Central memory CD8-positive, alpha-beta T cell (primary cell): Measurements from ENCODE around the gene RGS3.
"Not testable (repeated sequence)": the region's sequence is repeated elsewhere in the genome, so short reads cannot be mapped to it uniquely, and the experiment has no call there.

ENCODE experiments used
- ATAC-seq: fragments of 150-1000 bp; cut with Tn5 transposase; replicated peaks from 2 replicates; pipeline ENCODE4 v1.10.0; 2022; ENCODE audit warnings: mild to moderate bottlenecking, moderate FRiP score, moderate number of reproducible peaks; ENCODE audit not compliant: poor library complexity, severe bottlenecking; ENCODE audit errors: extremely low read depth
- DNase-seq, 2 donors: peaks; one replicate each; pipeline ENCODE4 v3.0.0; 2021; ENCODE audit warnings: low spot score in 2 of 2
- H3K27ac Mint-ChIP-seq: one replicate; pipeline ENCODE4 v1.8.0; 2022; ENCODE audit warnings: low read depth, mild to moderate bottlenecking, moderate library complexity, mixed read lengths
- H3K27me3 Mint-ChIP-seq: one replicate; pipeline ENCODE4 v1.8.0; 2022; ENCODE audit warnings: mixed read lengths
- H3K36me3 Mint-ChIP-seq: one replicate; pipeline ENCODE4 v1.8.0; 2022; ENCODE audit warnings: mild to moderate bottlenecking, moderate library complexity, mixed read lengths; ENCODE audit not compliant: insufficient read depth
- H3K4me1 Mint-ChIP-seq: one replicate; pipeline ENCODE4 v1.8.0; 2022; ENCODE audit warnings: mixed read lengths
- H3K4me3 Mint-ChIP-seq: one replicate; pipeline ENCODE4 v1.8.0; 2022; ENCODE audit warnings: mild to moderate bottlenecking, moderate library complexity, mixed read lengths
- H3K9me3 Mint-ChIP-seq: one replicate; pipeline ENCODE4 v1.8.0; 2022; ENCODE audit warnings: mixed read lengths

Gene RGS3

DNA sequence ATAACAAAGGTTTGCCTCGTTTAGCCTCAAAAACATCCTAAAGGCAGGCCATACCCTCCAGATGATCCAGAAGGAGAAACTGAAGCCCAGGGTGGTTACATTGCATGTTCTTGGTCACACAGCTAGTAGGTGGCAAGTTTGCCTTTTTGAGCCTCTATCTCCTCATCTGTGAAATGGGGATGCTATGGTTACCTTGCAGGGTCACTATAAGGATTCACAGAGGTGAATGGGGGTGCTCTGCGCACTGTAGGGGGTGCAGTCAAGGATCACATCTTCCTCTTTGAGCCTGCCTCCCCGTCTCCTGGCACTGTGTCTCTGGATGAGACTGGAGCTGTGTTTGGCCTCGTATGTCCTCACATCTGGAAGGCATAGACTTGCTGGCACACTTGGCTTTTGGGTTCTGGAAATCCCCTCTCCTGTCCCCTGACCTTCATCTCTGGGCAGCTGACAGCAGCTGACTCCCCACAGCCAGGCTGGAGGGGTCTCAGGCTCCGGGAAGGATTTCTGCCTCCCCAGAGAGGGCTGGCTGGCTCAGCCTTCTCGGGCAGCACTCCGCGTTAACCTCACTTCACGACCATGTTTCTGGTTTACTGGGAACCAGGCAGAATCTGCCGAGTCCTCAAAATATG, 167.7 kb downstream of the RGS3 start:
- ATAC-seq (no peak), DNase-seq (no peak)
- Mint-ChIP-seq H3K4me3 (no peak overlapping the region), H3K9me3 (no peaks in the 10 kb centered on the region), H3K4me1 (no peaks in the 10 kb centered on the region), H3K36me3 (no peaks in the 10 kb centered on the region), H3K27ac (no peak overlapping the region), H3K27me3 (peaks cover 65% of the 10 kb centered on the region)

DNA sequence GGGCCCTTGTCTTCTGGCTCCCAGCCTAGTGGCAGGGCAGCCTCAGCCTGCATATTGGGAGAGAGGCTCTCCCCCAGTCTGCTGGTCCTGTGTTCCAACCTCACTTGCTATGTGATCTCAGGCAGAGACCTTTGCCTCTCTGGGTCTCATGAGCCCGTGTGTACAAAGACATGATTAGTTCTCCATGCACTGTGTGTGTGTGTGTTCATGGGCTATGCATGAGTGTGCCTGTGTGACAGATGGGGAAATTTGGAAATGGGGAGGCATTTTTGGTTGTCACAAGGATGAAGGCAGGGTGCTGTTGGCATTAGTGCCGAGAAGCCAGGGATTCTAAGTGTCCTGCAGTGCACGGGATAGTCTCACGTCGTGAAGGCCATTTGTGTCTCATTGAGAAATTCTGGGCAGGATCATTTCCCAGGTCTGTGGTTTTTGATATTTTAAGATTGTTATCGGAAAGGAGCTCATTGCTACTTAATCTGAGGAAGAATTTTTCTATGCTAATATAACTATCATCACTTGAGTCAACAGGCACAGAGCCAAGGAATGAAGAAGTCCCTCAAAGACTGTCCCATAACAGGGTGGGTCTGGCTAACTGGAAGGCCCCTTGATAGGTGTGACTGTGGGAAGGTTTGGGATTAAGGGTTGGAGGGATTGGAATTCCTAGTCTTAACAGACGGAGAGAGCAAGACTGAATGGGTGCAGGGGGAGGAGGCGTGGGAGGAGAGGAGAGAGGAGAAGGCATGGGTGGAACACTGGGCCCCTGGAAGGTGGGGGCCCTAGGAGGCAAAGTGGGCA, 168.5 kb downstream of the RGS3 start:
- H3K36me3 Mint-ChIP-seq: no peaks in the 10 kb centered on the region
- DNase-seq: no peak
- H3K9me3 Mint-ChIP-seq: no peaks in the 10 kb centered on the region

DNA sequence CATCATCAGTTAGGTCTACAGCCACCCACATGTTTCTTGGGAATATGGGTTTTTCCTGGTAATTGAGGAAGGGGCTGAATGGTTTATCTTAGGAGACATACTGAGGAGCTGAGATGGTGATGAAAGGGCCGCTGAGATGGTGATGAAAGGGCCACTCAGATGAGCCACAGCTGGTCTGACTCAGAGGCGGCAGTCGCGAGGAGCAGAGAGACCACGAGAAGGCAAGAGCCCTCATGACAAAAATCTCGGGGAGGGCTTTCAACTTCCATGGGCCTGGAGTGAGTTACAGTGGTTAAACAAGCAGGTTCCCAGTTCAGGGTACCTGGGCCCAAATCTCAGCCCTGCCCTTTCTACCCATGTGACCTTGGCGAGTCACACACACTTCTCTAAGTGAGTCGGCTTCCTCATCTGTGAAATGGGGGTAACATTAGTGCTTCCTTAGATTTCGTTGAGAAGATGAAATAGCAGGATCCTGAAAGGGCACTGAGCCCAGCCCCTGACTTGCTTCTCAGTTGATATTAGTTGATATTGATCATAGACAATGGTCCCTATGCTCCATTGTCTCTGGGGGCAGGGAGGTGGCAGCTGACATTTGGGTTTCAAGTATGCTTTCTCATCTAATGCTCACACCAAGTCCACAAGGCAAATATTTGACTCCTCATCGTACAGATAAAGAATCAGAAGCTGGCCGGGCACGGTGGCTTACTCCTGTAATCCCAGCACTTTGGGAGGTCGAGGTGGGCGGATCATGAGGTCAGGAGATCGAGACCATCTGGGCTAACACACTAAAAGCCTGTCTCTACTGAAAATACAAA, 169.5 kb downstream of the RGS3 start:
- Mint-ChIP-seq H3K36me3 (no peaks in the 10 kb centered on the region), H3K27me3 (peaks cover 64% of the 10 kb centered on the region), H3K4me1 (no peaks in the 10 kb centered on the region), H3K27ac (no peak overlapping the region), H3K9me3 (no peaks in the 10 kb centered on the region), H3K4me3 (no peak overlapping the region)
- no peak for DNase-seq
- ATAC-seq: no peak

More for the DNA sequence above, 168.5 kb downstream of the RGS3 start:
- no peak overlapping the region for H3K4me3 Mint-ChIP-seq
- H3K4me1 Mint-ChIP-seq: no peaks in the 10 kb centered on the region
- no peak for ATAC-seq
- no peak overlapping the region for H3K27ac Mint-ChIP-seq
- H3K27me3 Mint-ChIP-seq: peaks cover 65% of the 10 kb centered on the region

DNA sequence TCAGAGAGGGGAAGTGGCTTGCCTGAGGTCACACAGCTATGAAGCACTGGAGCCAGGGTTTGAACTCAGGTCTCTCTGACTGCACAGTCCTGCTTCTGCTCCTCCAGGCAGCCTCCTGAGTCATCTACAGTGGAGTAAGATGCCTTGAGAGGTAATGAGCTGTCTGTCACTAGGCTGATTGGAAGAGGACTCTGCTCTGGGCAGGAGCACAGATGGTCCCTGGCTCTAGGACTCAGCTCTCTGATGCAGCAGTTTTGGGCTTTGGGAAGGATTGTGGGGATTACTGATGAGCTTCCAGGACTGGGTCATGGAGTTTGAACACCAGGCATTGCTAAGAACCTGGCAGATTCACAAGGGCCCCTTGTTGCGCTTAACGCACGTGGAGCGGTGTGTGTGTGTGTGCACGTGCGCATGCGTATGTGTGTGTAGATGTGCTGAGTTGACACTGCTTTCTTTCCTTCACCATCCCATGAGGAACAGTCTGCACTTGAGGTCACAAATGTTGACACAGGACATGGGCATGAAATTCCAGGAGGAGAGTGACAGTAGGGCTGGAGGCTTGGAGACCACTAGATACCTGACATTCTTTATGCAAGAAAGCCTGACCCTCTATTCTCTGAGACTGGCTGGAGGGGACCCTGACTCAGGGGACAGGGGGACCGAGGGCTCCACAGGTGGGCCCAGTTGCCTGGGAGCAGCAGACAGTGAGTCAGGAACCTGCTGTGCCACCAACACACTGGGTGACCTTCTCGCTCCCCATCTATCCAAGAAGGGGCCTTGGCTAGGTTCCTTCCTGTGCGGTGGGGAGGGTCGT, 170.5 kb downstream of the RGS3 start:
- no peak overlapping the region for H3K4me3 Mint-ChIP-seq
- peaks cover 54% of the 10 kb centered on the region for H3K27me3 Mint-ChIP-seq
- DNase-seq (no peak), ATAC-seq (no peak)
- no peaks in the 10 kb centered on the region for H3K9me3 Mint-ChIP-seq
- no peaks in the 10 kb centered on the region for H3K4me1 Mint-ChIP-seq
- H3K27ac Mint-ChIP-seq: no peak overlapping the region
- H3K36me3 Mint-ChIP-seq: no peaks in the 10 kb centered on the region

DNA sequence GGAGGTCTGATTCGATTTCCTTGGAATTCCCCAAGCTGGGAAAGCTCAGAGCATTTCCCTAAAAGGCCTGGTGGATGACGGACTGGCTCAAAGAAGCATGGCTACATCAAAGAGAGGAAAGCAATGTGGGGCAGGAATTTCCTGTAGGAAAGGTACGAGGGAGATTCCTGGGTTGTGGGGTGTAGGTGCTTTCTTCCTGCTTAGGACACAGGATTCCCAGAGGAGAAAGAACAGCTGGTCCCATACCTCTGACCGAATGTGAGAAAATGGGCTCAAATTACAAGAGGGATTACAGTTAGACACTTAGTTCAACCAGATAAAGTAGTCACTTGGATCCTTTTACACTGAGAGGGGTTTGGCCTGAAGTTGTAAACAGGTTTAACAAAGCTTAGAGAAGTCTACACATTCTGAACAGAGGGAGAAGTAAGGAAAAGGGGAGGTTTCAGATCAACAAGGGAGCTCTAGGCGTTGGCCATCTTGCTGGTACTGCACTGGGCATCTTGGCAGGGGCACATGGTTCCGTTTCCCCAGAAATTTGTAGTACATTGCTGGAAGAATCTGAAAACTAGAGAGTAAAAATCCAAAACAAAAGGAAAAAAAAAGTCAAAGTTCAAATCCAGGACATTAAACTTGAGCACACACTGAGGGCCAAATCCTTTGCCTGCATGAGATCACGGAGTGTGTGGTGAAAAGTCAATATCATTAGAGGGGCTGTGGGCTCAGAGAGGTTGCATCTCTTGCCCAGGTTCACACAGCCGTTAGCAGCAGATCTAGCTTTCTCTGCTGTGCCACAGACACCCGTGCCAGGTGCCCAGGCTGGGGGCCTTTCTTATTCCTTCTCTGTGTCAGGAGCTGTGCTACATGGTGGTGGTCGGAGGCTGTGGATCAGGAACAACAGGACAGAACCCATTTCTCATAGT, 171.3 kb downstream of the RGS3 start:
- no peak for DNase-seq
- peaks cover 46% of the 10 kb centered on the region for H3K27me3 Mint-ChIP-seq
- H3K9me3 Mint-ChIP-seq: no peaks in the 10 kb centered on the region
- H3K4me3 Mint-ChIP-seq: no peak overlapping the region
- no peaks in the 10 kb centered on the region for H3K36me3 Mint-ChIP-seq
- no peak for ATAC-seq
- H3K27ac Mint-ChIP-seq: no peak overlapping the region
- H3K4me1 Mint-ChIP-seq: no peaks in the 10 kb centered on the region

DNA sequence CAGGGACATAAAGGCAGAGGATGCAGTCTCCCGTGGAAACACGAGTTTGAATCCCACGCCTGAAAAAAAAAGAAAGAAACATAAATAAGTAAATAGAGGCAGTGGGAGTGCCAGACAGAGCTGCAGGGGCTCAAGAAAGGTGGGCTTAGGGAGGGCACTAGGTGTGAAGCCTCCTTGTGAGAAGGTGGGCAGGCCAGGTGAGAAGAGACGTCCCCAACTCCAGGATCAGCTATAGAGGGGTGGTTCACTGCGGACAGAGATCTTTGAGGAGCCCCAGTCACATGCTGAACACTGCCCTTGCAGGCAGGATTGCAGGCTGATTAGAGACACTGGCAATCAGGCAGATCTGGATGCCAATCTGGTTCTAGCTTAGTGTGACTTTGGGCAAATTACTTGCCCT, 172.1 kb downstream of the RGS3 start:
- Mint-ChIP-seq H3K9me3 (no peaks in the 10 kb centered on the region), H3K27me3 (peaks cover 43% of the 10 kb centered on the region), H3K36me3 (no peaks in the 10 kb centered on the region), H3K4me1 (no peaks in the 10 kb centered on the region), H3K27ac (no peak overlapping the region), H3K4me3 (no peak overlapping the region)
- DNase-seq (no peak), ATAC-seq (no peak)

DNA sequence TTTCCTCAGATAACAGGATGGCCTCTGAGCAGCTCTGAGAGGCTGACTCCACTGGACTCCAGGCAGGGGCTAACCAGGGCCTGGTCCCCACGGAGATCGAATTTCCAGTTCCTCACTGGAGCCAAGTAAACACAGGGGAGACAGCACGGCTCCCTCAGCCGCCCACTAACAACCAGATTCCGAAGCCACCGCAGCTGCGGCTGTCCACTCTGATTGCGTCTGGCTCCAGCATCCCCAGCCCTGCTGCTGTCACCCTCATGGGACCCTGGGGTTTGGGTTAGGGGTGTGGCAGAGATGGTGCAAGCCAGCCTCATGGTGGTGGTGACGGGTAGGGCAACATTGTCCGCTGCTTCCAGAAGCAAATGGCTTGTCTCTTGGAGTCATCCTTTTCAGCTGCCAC, 172.6 kb downstream of the RGS3 start:
- peaks cover 43% of the 10 kb centered on the region for H3K27me3 Mint-ChIP-seq
- H3K36me3 Mint-ChIP-seq: no peaks in the 10 kb centered on the region
- H3K4me1 Mint-ChIP-seq: no peaks in the 10 kb centered on the region
- DNase-seq (no peak), ATAC-seq (no peak)
- H3K4me3 Mint-ChIP-seq: no peak overlapping the region
- no peaks in the 10 kb centered on the region for H3K9me3 Mint-ChIP-seq
- H3K27ac Mint-ChIP-seq: no peak overlapping the region

DNA sequence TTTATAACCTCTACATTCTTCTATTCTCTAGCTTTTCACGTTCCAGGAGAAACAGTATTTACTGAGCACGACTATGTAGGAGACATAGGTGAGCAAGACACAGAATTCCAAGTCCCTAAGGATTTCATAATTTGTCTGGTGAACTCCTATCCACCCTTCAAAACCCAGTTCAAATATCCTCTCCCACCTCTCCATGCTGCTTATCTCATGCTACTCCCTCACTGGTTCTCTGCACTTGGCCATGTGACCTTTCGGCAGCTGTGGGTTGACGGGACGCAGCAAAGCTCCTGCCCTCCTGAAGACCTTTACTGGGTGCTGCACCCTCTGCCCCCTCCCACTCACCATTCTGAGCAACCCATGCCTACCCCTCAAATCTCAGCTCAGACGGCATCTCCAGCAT, 173.2 kb downstream of the RGS3 start:
- DNase-seq (no peak), ATAC-seq (no peak)
- Mint-ChIP-seq H3K4me3 (no peak overlapping the region), H3K4me1 (no peaks in the 10 kb centered on the region), H3K36me3 (no peaks in the 10 kb centered on the region), H3K9me3 (no peaks in the 10 kb centered on the region), H3K27ac (no peak overlapping the region), H3K27me3 (peaks cover 41% of the 10 kb centered on the region)

DNA sequence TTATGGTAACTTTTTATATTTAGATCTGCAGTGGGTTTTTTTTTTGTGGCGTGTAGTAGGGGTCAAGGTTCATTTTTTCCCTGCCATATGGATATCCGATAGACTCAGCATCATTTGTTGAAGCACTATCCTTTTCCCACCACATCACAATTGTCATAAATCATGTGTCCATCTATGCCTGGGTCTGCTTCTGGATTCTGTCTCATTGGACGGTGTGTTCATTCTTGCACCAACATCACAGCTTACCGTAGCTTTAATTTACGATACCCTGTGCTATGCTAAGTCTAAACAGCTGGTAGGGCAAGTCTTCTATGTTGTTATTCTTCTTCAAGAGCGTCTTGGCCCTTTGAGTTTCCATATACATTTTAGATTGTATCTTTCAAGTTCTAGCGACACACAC, 175.0 kb downstream of the RGS3 start:
- H3K27me3 Mint-ChIP-seq: peaks cover 24% of the 10 kb centered on the region
- no peak overlapping the region for H3K27ac Mint-ChIP-seq
- H3K36me3 Mint-ChIP-seq: no peaks in the 10 kb centered on the region
- H3K4me1 Mint-ChIP-seq: no peaks in the 10 kb centered on the region
- no peaks in the 10 kb centered on the region for H3K9me3 Mint-ChIP-seq
- H3K4me3 Mint-ChIP-seq: no peak overlapping the region
- no peak for DNase-seq
- no peak for ATAC-seq

DNA sequence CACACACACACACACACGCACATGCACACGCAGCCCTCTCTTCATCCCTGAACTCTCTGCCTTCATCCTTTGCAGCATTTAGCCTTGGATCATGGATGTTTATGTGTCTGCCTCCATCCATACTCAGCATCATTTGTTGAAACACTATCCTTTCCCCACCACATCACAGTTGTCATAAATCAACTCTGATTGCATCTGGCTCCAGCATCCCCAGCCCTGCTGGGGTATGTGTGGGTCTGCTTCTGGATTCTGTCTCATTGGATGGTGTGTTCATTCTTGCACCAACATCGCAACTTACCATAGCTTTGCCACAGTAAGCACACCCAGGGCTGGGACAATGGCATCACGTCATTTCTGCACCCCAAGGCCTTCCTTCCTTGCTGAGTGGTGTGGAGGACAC, 175.4 kb downstream of the RGS3 start:
- Mint-ChIP-seq H3K27me3 (peaks cover 24% of the 10 kb centered on the region), H3K4me1 (no peaks in the 10 kb centered on the region), H3K27ac (no peak overlapping the region), H3K4me3 (no peak overlapping the region), H3K9me3 (no peaks in the 10 kb centered on the region), H3K36me3 (no peaks in the 10 kb centered on the region)
- DNase-seq (no peak), ATAC-seq (no peak)

DNA sequence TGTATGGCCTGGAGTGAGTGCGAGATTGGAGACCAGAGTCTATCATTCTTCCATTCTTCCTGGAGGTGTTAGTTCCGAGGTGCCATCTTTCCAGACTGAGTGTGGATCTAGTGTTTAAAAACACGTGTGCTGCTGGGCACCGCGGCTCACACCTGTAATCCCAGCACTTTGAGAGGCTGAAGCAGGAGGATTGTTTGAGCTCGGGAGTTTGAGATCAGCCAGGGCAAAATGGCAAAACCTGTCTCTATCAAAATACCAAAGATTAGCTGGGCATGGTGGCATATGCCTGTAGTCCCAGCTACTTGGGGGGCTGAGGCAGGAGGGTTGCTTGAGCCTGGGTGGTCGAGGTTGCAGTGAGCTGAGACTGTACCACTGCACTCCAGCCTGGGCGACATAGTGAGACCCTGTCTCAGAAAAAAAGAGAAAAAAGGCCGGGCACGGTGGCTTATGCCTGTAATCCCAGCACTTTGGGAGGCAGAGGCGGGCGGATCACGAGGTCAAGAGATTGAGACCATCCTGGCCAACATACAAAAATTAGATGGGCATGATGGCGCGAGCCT, 176.0 kb downstream of the RGS3 start:
- not testable (repeated sequence) for H3K4me3 Mint-ChIP-seq, ATAC-seq, H3K36me3 Mint-ChIP-seq, H3K9me3 Mint-ChIP-seq, DNase-seq, H3K4me1 Mint-ChIP-seq, H3K27ac Mint-ChIP-seq
- H3K27me3 Mint-ChIP-seq: peaks cover 24% of the 10 kb centered on the region
